Myocyte (in vitro differentiated cells): ENCODE measurements around the gene GSTT4. TPM values are rescaled to one million over a fixed set of nuclear protein-coding genes. Genes with fewer than 3 reads are reported as not detected.
"Not testable (repeated sequence)": the region's sequence is repeated elsewhere in the genome, so short reads cannot be mapped to it uniquely, and the experiment has no call there.

Experiments
- DNase-seq: peaks from one replicate; pipeline ENCODE4 v3.0.0-alpha.2; 2012; ENCODE audit warnings: low read depth
- total RNA-seq: library from RNA; depleted of rRNA; stranded (reverse); fragments of >200 nt; gene quantifications from 2 replicates; pipeline ENCODE4 v1.2.3, GENCODE V29; 2014

Gene GSTT4
- total RNA-seq, 1 donor from 2014 or later = not detected

GRCh38 chr22:24025475-24025874 is 20.2 kb upstream of the GSTT4 start:
- DNase-seq = no peak

- no peak for DNase-seq
Measured at GRCh38 chr22:24024354-24024753, 19.1 kb upstream of the GSTT4 start.

GRCh38 chr22:24023204-24023789 is 18.0 kb upstream of the GSTT4 start:
- no peak for DNase-seq

DNA sequence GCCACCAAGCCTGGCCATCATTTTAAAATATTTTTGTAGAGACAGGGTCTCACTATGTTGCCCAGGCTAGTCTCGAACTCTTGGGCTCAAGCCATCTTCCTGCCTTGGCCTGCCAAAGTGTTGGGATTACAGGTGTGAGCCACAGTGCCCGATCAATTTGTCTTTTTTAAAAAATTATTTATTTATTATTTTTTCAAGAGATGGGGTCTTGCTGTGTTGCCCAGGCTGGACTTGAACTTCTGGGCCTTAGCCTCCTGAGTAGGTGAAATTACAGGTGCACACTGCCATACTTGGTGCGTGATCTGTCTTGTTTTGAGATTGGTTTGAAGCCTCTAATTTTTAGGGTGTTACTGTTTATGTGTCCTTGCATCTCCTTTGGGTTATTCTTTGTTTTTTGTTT is 16.1 kb upstream of the GSTT4 start:
- no peak for DNase-seq

DNA sequence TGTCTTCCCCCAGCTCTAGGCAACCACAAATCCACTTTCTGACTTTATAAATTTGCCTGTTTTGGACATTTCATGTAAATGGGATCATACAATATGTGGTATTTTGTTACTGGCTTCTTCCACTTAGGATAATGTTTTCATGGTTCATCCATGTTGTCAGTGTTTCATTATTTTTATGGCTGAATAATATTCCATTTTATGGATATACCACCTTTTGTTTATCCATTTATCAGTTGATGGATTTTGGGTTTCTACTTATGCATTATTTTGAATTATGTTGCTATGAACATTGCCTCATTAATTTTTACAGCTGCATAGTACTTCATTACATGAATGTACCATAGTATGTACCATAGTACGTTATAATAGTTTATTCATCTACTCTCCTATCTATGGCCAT is 10.9 kb upstream of the GSTT4 start:
- DNase-seq = no peak

DNA sequence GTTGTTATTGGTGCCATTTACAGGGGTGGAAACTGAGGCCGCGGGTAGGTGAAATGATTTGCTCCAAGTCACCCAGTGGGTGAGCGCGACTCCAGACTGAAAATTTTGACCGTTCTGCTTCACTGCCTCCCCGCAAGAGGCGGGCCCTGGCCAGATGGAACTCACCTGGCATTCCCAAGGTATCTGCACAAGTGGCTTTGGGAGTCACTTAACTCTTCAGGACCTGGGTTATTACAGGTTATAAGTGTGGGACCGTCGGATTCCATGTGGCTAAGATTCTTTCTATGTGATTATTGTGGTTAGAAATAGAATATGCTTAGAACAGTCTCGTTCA is 6.4 kb upstream of the GSTT4 start:
- no peak for DNase-seq

- no peak for DNase-seq
Measured at GRCh38 chr22:24010018-24010391, 4.8 kb upstream of the GSTT4 start.

- DNase-seq = no peak
Measured at GRCh38 chr22:24009227-24010017, 4.2 kb upstream of the GSTT4 start.

DNA sequence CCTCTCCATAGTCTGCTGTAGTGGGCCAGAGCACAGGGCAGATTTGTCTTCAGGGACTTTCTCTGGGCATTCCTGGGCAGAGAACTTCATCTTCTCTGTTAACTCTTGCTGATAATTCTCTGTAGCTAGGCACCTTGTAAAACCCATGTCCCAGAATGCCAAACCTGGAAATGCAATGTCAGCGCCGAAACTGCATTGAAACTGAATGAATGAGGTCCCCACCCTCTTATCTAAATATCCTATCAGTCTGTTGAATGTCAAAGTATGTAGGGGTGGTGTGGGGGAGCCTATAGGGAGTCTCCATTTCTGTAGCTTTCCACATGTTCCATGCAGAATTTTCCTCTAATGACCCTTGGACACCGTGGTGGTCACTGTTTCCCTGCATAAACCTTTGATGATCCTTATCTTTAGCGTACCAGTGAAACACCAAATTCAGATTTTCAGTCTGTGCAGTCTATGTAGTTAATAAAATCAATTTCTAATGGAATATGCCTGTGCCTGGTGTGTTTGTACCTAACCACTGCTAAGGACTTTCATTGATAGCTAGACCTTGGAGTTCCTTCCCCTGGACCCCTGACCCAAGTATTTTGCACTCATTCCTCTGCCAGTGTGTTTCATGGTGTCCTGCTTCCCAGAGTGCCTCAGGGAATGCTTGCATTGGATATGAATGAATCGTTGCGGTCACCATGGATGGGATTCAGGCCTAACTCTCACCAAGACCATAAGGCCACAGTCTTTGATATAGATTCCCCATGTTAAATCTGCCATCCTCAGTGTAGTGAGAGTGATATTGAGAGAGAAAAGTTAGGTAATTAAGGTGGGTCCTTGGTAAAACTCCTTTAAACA is 3.4 kb upstream of the GSTT4 start:
- no peak for DNase-seq

DNA sequence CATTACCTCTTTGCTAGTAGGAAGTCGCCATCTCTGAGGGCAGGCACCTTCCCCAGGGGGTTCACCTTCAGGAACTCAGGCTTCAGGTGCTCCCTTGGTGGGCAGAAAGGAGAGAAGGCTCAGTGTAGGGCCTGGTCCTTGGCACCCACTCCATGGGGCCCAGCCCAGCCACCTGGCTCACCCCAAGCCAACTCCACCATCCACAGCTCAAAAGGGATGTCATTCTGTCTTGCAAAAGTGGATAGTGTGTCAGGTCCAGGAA is 2.7 kb upstream of the GSTT4 start:
- DNase-seq = no peak

DNA sequence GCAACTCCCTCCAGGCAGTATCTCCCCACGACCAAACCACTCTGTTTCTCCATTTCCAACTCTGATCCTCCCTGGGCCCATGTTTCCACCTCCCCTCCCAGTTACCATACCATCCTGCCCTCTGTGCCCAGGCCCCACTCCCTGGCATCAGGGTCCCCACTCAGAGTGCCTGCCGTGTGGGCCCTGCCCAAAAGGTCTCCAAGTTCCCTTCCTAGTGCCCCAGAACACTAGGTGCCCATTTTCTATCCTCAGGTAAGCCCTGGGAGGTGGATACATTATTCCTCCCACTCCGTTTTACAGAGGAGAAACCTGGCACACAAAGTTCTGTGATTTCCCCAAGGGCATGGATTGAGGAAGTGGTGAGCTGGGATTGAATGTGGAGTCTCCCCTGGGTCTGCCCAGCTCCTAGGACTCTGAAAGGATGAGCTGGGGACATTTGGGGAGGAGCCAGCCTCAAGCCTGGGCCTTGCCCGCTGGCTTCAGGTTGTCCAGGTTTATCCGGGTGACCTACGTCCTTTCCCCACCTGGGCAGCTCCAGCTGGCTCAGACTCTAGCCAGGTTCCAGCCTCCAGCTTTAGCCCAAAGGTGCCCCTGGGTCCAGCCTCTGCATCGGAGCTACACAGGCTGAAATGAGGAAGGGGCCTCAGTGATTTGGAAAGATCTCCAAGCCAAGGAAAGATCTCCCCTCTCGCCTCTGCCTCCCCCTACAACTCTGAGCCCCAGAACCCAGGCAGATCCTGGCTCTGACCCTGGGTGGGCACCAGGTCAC is 2.2 kb upstream of the GSTT4 start:
- no peak for DNase-seq

GRCh38 chr22:24006914-24007214 is 1.6 kb upstream of the GSTT4 start:
- no peak for DNase-seq

DNA sequence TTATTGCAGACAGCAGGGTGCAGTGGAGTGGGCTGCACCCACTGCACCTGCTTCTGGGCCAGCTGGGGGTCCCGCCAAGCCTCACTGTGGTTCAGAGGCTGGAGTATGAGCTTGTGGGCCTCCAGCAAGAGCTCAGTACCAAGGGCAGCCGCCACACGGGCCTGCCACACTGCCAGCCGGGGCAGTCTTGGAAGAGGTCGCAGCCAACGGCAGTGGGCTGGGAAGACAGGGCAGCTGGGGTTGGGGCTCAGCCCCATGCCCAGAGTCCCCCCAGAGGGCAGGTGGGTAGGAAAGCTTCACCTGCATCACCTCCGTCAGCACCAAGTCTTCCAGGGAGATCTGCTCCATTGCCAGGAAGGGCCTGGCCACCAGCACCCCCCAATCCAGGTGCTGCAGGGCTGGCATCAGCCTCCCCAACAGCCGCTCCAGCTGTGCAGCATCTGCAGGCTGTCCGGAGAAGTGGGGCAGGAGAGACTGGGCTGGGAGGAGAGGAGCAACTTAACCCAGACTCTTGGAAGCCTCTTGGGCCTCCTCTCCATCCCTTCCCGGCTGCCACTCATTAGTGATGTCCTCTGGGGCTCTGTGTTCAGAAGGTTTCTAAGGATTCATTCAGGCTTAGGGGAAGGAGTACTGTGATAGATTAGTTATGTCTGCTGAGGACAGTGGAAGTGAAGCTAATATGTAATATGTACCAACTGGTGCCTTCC is 1.1 kb upstream of the GSTT4 start:
- no peak for DNase-seq

- no peak for DNase-seq
Measured at GRCh38 chr22:24003887-24004286, 1.4 kb downstream of the GSTT4 start.

DNA sequence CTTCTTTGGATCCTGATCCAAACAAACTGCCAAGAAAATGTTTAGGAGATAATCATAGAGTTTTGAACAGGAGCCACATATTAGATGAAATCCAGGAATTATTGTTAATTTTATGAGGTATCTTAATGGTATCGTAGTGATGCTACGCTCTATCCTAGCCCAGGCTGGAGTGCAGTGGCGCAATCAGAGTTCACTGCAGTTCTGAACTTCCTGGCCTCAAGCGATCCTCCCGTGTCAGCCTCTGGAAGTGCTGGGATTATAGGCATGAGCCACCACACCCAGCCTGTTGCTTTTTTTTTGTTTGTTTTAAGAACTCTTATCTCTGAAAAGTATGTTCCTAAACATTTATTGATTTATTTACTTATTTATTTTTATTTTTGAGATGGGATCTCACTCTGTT is 2.4 kb downstream of the GSTT4 start:
- no peak for DNase-seq

DNA sequence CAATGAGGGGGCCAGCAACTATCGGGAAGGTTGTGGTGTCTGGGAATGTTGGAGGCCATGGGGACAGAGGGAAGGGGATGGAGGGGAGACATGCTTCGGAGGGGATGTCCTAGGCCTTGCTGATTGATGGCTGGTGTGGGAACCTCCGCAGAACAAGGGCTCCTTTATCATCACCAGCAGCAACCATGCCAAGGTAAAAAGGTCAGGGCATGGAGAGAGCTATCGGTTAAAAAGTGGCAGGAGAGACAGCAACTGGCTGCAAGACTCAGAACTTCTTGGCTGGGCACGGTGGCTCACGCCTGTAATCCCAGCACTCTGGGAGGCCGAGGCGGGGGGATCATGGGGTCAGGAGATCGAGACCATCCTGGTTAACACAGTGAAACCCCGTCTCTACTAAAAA is 3.0 kb downstream of the GSTT4 start:
- no peak for DNase-seq

DNA sequence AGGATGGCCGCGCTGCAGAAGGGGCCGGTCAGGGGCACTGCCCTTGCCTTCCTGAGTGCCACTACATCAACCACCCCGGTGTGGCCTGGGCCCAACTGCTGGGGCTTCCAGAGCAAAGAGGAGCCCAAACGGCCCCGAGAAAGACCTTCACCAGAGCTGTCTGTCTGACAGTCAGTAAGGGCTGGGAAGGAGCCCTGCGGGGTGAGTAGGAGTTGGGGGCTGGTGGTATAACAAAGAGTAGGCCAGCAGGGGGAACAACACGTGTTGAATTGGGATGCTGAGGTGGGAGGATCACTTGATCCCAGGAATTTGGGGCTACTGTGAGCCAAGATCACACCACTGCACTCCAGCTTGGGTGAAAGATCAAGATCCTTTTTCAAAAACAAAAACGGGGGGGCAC is 3.9 kb downstream of the GSTT4 start:
- no peak for DNase-seq

GRCh38 chr22:23999779-24000178 is 5.5 kb downstream of the GSTT4 start:
- DNase-seq = not testable (repeated sequence)

GRCh38 chr22:23997092-23997491 is 8.2 kb downstream of the GSTT4 start:
- no peak for DNase-seq

DNA sequence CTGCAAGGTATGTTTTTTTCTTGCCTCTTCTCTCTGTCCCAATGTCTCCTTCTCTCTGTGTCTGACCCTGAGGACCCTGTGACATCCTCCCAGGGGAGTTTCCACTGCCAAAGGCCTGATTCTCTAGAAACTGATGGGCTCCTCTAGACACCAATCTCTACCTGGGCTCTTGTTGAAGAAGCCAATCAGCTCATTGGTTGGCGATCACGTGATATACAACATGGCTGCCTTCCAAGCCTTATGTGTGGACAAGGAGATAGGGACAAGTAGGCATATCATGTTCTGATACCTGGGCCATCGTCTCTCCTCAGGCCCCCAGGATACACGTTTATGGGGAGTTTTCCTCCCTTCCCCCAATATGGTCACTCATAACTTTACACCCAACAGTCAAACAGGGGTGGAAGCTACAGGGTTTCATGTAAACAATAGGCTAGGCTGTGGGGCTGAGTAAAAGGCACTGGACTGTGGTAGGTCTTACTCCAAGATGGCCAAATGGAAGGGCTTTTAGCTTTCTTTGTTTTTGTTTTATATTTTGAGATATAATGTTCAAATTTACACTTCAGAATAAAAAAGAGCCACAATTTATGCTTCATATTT is 11.6 kb downstream of the GSTT4 start:
- not testable (repeated sequence) for DNase-seq

DNA sequence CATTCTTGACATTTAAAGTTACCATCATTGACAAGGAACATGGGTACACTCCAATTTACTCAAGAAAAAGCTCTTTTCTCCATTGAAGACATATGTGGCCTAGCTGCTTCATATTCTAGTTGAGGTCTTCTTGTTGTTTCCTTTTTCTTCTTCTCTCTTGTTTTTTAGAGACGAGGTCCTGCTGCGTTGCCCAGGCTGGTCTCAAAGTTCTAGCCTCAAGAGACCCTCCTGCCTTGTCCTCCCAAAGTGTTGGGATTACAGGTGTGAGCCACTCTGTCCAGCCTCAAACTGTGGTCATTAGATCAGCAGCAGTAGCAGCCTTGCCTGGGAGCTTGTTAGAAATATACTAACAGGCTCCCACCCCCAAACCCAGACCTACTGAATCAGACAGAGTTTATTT is 12.2 kb downstream of the GSTT4 start:
- not testable (repeated sequence) for DNase-seq
